ENCODE measurements around the gene API5.

API5 gene

DNA sequence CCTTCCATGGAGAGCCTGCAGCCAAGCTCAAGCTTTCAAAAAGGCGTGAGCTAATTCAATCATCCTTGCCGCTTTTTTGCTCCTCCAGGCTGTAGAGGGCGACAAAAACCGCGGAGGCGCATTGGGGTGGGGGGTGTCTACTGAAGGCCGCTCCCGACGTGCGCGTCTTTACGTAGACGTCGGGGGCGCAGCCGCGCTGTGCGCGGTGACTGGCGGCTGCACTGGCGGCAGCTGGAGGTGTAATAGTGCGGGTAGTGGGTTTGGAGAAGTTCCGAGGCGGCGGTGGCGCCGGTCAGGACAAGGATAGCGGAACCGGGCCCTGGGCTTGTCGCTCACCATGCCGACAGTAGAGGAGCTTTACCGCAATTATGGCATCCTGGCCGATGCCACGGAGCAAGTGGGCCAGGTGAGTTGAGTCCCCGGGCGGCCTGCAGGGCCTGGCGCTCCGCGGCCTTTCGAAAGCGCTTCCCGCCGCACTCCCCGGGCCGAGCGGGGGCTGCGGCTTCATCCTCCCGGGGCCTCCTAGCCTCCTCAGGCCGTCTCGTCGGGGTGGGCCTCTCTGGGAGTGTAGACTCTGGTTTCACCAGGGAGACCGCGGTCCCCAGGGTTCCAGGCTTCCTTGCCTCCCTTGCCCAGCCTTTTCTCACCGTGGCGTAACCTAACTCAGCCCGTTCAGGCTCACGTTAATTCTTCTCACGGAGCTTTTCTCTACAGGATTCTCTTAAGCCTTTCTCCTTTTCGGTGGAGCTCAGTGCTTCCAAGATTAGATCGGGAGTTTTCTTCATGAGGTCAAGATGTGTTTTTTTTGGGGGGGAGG is at the start of gene API5:
Gene API5 (plus strand): TSS at position 206 of the 817 bp plus-strand sequence. CDS start 132 bp downstream, at position 338.
- TF ChIP-seq, protein P1, sequence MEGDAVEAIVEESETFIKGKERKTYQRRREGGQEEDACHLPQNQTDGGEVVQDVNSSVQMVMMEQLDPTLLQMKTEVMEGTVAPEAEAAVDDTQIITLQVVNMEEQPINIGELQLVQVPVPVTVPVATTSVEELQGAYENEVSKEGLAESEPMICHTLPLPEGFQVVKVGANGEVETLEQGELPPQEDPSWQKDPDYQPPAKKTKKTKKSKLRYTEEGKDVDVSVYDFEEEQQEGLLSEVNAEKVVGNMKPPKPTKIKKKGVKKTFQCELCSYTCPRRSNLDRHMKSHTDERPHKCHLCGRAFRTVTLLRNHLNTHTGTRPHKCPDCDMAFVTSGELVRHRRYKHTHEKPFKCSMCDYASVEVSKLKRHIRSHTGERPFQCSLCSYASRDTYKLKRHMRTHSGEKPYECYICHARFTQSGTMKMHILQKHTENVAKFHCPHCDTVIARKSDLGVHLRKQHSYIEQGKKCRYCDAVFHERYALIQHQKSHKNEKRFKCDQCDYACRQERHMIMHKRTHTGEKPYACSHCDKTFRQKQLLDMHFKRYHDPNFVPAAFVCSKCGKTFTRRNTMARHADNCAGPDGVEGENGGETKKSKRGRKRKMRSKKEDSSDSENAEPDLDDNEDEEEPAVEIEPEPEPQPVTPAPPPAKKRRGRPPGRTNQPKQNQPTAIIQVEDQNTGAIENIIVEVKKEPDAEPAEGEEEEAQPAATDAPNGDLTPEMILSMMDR (IDR thresholded peaks at IDR 0.05; ENCODE audit: borderline replicate concordance, control extremely low read depth, extremely low read depth, insufficient read depth, missing control alignments) = peak; percentile 60
- in situ Hi-C loops (cut with MboI; ENCODE audit: low sequenced_read_pairs, unreplicated experiment) = no loop called here
- peak; percentile 88 for DNase-seq (ENCODE audit: low spot score)

DNA sequence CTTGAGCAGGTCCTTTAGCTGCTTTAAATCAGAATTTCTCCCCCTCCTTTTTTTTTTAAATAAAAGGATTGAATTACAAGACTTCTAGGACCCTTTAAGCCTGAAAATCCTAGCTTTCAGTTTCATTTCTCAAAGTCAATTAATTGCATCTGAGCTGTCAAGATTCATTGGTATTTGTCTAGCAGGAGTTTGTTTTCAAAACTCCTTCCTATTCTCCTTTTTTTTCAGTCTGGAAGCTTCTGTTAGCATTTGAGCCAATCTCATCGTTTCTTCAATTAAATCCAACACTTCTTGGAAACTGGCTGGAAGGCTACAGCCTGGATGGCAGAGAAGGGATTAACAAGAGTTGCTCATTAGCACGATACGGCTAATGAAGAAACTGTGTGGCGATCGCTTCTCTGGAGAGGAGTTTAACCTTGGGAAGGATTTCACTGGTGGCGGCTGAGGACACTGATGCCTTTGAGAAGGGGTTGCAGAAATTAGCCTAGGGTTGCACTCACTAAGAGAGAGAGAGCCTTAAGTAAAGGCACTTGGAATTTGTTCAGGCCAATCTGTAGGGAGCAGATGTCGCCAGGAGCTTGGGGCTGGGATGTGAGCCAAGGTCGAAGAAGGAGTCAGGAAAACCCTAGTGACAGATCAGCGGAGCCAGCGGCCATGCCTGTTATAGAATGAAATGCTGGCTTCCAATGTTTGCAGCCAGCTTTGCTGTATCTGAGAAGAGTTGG is 43.8 kb upstream of the API5 start:
- TF ChIP-seq, protein P1 (IDR thresholded peaks at IDR 0.05; ENCODE audit: borderline replicate concordance, control extremely low read depth, extremely low read depth, insufficient read depth, missing control alignments) = no peak
- DNase-seq (ENCODE audit: low spot score) = no peak
- in situ Hi-C loops (cut with MboI; ENCODE audit: low sequenced_read_pairs, unreplicated experiment) = no loop called here

DNA sequence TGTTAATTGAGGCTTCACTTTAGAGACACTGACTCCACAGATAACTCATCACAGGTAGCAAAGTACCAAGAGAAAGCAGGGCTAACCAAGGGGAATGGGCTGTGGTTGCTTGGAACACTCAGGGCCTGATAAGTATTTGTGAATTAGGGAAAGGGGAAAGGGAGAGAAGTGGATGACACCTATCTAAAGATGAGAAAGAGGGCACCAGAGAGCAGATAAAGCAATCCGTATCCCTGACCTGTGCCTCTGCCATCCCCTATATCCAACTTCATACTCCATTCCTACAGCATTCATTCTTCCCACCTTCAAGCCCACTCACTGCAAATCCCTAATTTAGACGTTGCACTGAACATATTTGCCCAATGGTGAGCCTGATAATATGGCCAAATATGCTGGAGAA is 43.0 kb upstream of the API5 start:
- TF ChIP-seq, protein P1 (IDR thresholded peaks at IDR 0.05; ENCODE audit: borderline replicate concordance, control extremely low read depth, extremely low read depth, insufficient read depth, missing control alignments) = no peak
- in situ Hi-C loops (cut with MboI; ENCODE audit: low sequenced_read_pairs, unreplicated experiment) = no loop called here
- DNase-seq (ENCODE audit: low spot score) = no peak

DNA sequence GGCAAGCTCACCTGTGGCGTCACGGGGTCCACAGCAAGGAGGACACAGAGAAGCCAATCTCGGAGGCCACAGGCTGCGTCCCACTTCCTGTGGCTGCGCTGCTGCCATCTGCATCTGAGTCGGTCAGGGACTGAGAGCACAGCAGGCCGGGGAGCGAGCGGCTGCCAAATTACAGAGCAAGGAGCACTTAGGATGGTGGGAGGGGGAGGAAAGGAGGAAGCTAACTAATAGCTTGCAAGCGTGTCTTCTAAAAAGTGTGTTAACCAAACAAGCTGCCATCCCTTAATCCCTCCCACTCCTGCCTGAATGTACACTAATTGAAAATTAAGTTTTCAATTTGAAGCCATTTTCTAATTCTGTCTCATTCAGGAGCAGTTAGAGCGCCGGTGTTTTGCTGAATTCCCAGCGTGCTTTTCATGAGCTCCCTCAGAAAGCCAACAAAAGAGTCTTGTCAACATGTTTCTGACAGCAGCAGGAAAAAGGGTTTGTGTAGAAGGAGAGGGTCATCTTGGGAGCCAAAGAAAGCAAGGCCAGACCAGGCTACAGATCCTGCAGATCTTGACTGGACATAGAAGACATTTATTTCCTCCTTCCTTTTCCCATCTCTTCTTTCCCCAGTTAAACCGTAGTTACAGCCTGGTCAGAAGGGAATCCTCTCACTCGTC is 42.4 kb upstream of the API5 start:
- in situ Hi-C loops (cut with MboI; ENCODE audit: low sequenced_read_pairs, unreplicated experiment) = no loop called here
- DNase-seq (ENCODE audit: low spot score) = no peak
- TF ChIP-seq, protein P1 (IDR thresholded peaks at IDR 0.05; ENCODE audit: borderline replicate concordance, control extremely low read depth, extremely low read depth, insufficient read depth, missing control alignments) = no peak

DNA sequence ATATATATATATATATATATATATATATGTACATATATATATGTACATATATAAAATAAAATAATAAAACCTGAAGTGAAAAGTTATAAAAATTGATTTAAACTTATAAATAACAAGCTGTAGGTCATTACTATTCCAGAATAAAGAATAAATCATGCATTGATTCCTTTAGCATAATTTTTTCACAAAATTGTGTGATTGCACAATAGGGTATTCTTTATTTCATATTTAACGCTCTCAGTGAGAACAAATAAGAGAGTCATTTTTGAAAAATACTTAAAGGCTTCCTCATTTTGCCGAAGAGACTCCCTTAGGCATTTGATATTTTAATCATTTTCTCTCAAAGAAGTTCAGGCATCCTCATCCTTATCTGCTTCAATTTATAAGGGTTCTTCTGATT is 41.3 kb upstream of the API5 start:
- in situ Hi-C loops (cut with MboI; ENCODE audit: low sequenced_read_pairs, unreplicated experiment) = no loop called here
- no peak for DNase-seq (ENCODE audit: low spot score)
- TF ChIP-seq, protein P1 (IDR thresholded peaks at IDR 0.05; ENCODE audit: borderline replicate concordance, control extremely low read depth, extremely low read depth, insufficient read depth, missing control alignments) = no peak

DNA sequence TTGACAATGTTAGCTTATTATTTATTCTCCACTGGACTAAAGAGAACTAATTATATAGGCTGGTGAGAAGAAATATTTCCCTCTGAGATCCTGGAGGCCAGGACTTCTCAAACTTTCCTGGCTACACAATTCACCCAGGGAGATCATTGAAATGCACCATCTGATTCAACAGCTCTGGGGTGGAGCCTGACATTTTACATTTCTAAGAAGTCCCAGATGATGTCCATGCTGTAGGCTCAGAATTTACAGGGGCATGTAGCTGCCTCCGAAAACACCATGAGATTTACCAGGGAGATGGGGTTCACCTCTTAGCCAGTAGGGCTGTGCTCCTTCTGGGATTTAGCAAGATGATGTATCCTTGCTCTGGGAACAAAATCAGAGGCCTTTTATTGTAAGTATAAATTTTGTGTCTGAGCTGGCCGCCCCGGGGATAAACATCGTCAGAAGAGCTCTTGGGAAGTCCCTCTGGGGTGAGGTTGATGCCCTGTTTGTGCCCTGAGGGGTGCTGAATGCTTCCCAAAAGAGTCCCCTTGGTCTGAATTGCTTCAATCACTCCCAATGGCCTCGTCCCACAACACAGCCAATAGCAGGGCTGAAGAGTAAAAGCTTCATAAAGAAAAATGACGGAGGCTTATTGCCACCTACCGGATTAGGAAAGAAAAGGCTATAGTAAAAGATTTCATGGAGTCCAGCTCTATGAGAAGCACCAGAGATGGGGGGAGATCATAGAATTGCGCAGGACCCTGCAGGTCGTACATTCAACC is 33.4 kb upstream of the API5 start:
- in situ Hi-C loops (cut with MboI; ENCODE audit: low sequenced_read_pairs, unreplicated experiment) = loop anchor here (25.0 kb wide), 2 partner anchors 516 to 1816 kb away; partner anchors contain the start of gene LRRC4C
- DNase-seq (ENCODE audit: low spot score) = no peak
- TF ChIP-seq, protein P1 (IDR thresholded peaks at IDR 0.05; ENCODE audit: borderline replicate concordance, control extremely low read depth, extremely low read depth, insufficient read depth, missing control alignments) = no peak

Measured in GM13976 (cell line).